ENCODE measurements around the gene SLC26A8.
"Not testable (repeated sequence)": the region's sequence is repeated elsewhere in the genome, so short reads cannot be mapped to it uniquely, and the experiment has no call there.

SLC26A8 gene

DNA sequence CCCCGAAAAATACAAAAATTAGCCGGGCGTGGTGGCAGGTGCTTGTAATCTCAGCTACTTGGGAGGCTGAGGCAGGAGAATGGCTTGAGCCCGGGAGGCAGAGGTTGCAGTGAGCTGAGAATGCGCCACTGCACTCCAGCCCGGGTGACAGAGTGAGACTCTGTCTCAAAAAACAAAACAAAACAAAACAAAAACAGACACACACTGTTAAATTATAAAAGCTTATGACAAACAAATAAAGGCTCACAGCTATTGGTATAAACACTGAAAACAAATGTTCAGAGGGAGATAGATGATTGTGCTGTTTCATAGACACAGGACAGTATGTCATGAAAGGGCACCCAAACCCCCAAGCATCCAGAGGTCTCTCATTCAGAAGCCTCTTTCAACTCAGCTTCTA is 107.5 kb downstream of the SLC26A8 start:
- not testable (repeated sequence) for DNase-seq (ENCODE audit: low read depth in 3 of 3, low spot score in 1 of 3)

DNA sequence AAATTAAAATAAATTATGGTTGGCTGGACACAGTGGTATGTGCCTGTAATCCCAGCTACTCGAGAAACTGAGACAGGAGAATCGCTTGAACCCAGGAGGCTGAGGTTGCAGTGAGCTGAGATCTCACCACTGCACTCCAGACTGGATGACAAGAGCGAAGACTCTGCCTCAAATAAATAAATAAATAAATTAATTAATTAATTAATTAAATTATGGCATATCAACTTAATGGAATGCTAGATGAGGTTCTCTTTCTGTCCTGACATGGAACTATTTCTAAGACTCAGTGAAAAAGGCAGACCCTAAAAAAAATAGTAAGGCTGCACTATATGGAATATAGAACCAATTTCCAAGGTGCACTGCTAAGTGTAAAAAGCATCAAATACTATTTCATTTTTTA is 108.4 kb downstream of the SLC26A8 start:
- DNase-seq (ENCODE audit: low read depth in 3 of 3, low spot score in 1 of 3) = no peak

DNA sequence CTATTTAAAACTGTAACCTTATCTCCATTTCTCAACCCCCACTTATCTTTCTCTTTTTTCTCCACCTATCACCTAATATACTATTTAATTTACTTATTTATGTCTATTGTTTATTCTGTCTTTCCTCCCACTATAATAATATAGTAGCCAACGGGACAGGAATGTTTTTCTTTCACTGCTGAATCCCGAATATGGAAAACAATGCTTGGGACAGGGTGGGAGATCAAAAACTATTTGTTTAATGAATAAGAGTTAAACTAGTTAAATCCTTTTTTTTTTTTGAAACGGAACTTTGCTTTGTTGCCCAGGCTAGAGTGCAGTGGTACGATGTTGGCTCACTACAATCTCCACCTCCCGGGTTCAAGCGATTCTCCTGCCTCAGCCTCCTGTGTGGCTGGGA is 109.9 kb downstream of the SLC26A8 start:
- no peak for DNase-seq (ENCODE audit: low read depth in 3 of 3, low spot score in 1 of 3)

DNA sequence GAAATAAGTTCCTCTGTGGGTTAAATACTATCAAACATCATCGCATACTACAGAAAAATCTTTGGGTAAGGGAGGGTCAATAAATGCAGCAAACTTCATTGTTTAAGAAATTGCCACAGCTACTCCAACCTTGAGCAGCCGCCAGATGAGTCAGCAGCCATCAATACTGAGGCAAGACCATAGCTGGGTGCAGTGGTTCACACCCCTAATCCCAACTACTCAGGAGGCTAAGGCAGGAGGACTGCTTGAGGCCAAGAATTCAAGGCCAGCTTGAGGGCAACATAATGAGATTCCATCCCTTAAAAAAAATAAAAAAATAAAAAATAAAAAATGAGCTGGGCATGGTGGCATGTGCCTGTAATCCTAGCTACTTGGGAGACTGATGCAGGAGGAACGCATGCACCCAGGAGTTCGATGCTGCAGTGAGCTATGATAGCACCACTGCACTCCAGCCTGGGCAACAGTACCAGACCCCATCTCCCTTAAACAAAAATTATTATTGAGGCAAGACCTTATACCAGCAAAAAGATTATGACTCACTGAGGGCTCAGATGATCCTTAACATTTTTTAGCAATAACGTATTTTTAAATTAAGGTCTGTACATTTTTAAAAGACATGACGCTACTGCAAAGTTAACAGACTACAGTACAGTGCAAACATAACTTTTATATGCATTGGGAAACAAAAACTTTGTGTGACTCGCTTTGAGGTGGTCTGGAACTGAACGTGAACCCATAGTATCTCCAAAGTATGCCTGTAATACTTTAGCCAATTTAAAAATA is 112.4 kb downstream of the SLC26A8 start:
- DNase-seq (ENCODE audit: low read depth in 3 of 3, low spot score in 1 of 3) = no peak

DNA sequence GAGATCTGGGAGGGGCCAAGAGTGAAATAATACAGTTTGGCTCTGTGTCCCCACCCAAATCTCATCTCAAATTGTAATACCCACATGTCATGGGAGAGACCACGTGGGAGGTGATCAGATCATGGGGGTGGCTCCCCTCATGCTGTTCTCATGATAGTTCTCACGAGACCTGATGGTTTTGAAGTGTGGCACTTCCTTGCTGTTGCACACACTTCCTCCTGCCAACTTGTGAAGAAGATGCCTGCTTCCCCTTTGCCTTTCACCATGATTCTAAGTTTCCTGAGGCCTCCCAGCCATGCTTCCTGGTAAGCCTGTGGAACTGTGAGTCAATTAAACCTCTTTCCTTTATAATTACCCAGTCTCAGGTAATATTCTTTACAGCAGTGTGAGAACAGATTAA is 114.9 kb downstream of the SLC26A8 start:
- not testable (repeated sequence) for DNase-seq (ENCODE audit: low read depth in 3 of 3, low spot score in 1 of 3)

DNA sequence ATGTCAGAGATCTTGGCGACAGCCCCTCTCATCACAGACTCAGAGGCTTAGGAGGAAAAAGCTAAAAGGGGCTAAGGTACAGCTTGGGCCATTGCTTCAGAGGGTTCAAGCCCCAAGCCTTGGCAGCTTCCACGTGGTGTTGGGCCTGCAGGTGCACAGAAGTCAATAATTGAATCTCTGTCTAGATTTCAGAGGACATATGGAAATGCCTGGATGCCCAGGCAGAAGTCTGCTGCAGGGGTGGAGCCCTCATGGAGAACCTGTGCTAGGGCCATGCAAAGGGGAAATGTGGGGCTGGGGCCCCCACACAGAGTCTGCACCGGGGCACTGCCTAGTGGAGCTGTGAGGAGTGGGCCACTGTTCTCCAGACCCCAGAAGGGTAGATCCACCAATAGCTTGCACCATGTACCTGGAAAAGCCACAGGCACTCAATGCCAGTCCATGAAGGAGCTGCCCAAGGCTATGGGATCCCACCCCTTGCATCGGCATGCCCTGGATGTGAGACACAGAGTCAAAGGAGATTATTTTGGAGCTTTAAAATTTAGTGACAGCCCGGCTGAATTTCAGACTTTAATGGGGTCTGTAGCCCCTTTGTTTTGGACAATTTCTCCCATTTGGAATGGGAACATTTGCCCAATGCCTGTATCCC is 115.6 kb downstream of the SLC26A8 start:
- not testable (repeated sequence) for DNase-seq (ENCODE audit: low read depth in 3 of 3, low spot score in 1 of 3)

DNA sequence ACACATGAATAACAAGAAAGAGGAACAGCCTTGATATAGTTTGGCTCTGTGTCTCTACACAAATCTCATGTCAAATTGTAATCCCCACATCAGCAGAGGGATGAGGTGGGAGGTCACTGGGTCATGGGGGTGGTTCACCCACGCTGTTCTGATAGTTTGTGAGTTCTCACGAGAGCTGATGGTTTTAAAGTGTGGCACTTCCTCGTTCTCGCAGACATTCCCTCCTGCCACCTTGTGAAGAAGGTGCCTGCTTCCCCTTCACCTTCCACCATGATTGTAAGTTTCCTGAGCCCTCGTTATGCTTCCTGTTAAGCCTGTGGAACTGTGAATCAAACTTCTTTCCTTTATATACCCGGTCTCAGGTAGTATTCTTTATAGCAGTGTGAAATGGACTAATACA is 116.7 kb downstream of the SLC26A8 start:
- DNase-seq (ENCODE audit: low read depth in 3 of 3, low spot score in 1 of 3) = no peak

DNA sequence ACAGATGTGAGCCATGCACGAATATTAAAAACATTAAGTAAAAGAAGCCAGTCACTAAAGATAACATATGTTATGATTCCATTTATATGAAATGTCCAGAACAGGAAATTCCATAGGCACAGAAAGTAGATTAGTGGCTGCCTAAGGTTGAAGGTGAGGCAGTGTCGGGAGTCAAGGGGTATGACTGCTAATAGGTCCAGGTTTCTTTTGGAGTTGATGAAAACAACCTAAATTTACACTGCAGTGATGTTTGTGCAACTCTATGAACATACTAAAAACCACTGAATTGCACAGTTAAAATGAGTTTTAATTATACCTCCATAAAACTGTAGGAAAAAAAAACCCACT is 118.0 kb downstream of the SLC26A8 start:
- DNase-seq (ENCODE audit: low read depth in 3 of 3, low spot score in 1 of 3) = no peak

DNA sequence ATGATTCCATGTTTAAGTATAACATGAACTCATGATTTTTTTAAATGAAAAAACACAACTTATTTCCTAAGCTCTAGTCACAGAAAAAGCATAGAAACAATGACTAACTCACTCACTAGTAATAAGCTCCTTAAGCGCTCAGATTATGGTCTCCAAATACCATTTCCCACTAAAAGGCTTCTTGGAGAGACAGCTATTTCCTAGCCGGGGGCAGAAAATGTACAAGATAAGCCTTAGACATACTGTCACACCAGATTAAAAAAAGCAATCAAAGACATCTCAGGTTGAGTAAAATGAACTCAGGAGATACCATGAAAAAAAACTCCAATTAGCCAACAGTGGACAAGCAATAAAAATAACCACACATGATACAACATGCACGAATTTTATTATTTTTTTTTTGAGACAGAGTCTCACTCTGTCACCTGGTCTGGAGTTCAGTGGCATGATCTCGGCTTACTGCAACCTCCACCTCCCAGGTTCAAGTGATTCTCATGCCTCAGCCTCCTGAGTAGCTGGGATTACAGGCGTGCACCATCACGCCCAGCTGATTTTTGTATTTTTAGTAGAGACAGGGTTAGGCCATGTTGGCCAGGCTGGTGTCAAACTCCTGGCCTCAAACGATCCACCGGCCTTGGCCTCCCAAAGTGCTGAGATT is 118.5 kb downstream of the SLC26A8 start:
- no peak for DNase-seq (ENCODE audit: low read depth in 3 of 3, low spot score in 1 of 3)

DNA sequence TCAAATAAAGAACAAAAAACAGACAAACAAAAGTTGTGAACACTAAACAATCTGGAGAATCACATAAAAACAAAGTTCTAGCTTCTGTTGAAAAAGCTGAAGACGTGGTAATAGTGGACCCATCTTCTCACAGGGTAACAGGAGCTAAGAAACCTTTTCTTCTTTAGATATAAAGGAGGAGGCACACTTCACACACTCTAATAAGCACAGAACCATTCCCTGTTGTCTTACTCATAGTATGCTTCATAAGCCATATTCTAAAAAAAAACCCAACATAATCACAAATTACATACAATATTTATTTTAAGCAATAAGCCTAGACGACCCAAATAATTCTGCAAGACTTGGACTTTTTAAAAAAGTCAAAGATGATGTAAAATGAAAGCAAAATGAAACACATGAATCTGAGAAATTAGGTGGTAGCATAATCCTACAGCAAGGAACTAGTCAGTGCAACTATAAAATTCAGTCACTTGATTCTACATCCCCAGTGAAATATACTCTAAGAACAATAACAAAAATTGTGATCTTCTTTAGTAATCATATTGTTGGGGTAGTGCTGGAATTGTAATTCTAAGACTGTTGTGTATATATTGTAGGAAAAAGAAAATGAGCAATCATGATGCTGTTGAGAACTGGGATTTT is 119.2 kb downstream of the SLC26A8 start:
- no peak for DNase-seq (ENCODE audit: low read depth in 3 of 3, low spot score in 1 of 3)

DNA sequence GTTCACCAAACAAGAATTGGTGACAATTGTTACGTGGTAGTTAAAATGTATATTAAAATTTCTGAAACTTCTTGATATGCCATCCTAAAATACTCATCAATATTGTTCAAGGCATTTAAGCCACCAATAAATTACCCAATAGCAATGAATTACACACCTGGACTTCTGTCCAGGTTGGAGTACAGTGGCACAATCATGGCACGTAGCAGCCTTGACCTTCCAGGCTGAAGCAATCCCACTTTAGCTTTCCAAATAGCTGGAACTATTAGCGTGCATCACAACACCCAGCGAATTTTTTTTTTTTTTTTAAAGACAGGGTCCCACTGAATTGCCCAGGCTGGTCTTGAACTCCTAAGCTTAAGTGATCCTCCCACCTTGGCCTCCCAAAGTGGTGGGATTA is 120.8 kb downstream of the SLC26A8 start:
- DNase-seq (ENCODE audit: low read depth in 3 of 3, low spot score in 1 of 3) = no peak

DNA sequence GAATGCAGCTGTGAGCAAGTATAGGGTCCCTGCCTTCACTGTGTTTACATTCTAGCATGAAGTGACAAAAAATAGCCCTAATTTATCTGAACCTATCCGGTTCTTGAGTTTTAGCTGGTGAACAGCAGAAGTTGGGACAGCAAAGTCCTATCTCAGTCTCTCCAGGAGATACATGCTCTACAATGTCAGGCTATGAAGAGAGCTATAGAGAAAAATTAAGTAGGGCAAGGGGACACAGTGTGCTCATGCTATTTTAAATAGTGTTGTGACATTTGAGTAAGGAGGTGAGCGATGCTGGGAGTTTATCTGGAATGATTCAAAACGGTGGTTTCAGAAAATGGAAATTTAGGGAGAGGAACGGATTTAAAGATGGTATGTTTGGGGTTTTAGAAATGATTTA is 124.0 kb downstream of the SLC26A8 start:
- DNase-seq (ENCODE audit: low read depth in 3 of 3, low spot score in 1 of 3) = no peak

DNA sequence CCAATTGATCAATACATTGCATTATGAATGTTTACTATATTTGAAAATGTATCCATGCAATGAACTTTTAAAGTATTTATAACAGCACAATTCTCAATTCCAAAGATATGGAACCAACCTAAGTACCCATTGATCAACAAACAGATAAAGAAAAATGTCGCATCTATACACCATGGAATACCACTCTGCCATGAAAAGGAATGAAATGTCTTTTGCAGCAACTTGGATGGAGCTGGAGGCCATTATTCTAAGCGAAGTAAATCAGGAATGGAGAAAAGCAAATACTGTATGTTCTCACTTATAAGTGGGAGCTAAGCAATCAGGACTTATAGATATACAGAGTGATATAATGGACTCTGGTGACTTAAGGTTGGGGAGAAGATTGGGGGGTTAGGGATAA is 126.4 kb downstream of the SLC26A8 start:
- no peak for DNase-seq (ENCODE audit: low read depth in 3 of 3, low spot score in 1 of 3)

DNA sequence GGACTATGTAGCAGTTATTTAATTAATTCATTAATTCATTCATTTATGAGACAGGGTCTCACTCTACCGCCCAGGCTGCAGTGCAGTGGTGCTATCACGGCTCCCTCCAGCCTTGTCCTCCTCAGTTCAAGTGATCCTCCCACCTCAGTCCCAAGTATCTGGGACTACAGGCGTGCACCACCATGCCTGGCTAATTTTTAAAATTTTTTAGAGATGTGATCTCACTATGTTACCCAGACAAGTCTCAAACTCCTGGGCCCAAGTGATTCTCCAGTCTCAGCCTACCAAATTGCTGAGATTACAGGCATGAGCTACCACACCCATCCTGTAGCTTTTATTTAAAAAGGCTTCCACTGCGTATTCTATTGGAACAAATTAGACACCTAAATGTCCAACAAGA is 127.0 kb downstream of the SLC26A8 start:
- no peak for DNase-seq (ENCODE audit: low read depth in 3 of 3, low spot score in 1 of 3)

DNA sequence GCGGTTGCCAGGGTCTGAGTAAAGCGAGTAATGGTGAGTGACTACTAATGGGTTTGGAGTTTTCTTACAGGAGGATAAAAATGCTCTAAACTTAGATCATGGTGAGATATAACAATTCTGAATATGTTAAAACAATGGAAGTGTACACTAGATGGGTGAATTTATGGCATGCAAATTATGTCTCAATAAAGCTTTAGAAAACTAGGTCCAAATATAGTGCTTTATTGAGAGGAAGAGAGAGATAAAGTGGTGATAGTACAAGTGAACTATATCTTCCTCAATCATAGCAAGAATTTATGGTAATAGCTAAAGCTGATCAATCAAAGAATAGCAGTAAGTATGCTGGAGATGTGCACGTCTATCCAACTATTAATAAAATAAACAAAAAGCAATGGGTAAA is 127.4 kb downstream of the SLC26A8 start:
- no peak for DNase-seq (ENCODE audit: low read depth in 3 of 3, low spot score in 1 of 3)

DNA sequence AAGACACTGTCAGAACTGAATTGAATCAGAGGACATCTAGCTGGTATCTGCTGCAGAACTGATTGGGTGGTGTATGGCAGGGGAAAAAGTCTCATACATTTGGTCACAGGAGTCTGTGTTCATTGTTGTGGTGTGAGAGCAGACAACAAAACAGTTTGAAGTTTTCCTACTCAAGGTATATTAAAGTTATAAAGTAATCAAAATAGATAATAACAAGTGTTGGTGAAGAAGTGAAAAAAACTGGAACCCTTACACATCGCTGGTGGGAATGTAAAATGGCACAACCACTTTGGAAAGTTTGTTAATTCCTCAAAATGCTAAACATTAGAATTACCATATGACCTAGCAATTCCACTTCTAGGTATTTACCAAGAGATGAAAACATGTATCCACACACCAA is 128.2 kb downstream of the SLC26A8 start:
- DNase-seq (ENCODE audit: low read depth in 3 of 3, low spot score in 1 of 3) = no peak

DNA sequence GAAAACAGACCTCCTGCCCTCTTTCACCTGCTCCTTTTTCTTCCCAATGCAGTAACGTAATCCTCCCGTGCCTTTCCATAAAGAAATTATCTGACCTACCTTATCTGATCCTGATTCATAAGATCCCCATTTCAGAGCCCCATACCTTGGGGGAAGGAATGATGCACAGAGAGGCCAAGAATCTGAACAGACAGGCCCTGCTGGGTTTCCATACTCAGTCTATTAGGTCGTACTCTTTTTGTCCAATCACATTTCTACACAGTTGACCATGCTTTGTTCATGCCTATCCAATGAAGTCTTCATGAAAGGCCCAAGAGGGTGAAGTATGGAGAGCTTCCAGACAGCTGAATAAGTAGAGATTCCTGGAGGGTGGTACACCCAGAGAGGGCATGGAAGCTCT is 128.9 kb downstream of the SLC26A8 start:
- no peak for DNase-seq (ENCODE audit: low read depth in 3 of 3, low spot score in 1 of 3)

DNA sequence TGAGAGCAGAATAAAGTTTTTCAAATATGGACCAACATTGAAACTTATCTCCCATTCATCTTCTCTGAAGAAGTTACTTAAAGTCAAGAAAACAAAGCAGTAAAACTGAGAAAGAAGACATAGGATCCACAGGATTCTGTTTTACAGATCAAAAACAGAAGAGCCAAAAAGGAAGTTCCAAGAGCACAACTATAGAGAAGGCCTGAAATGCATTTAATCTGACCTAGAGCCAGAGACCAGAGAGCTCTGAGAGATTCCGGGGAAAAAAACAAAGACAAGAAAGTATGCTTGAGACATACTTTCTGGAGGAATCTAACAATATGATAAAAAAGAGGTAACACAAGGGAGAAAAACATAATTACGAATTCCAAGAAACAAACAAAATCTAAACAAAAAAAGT is 129.7 kb downstream of the SLC26A8 start:
- no peak for DNase-seq (ENCODE audit: low read depth in 3 of 3, low spot score in 1 of 3)
